HepG2 (cell line): Measurements from ENCODE around the gene TFEB. TPM values are rescaled to one million over a fixed set of nuclear protein-coding genes. Genes with fewer than 3 reads are reported as not detected.
A peak's percentile ranks its signal among the peaks of the same experiment; 100 is the strongest.

Experiments
- ADNP ChIP-seq: sonication (generic); formaldehyde crosslinking; IDR thresholded peaks from 2 replicates; pipeline ENCODE4 v1.4.0; 2020; ENCODE audit warnings: missing genetic modification reagents
- CBFB ChIP-seq: sonication (generic); formaldehyde crosslinking; IDR thresholded peaks from 2 replicates; pipeline ENCODE4 v1.4.0; 2020; ENCODE audit warnings: missing genetic modification reagents
- CC2D1A ChIP-seq: sonication (generic); formaldehyde crosslinking; IDR thresholded peaks from 2 replicates; pipeline ENCODE4 v1.8.1; 2023; ENCODE audit warnings: mild to moderate bottlenecking, missing genetic modification reagents
- CCAR2 ChIP-seq: fragments of 200-400 bp; formaldehyde crosslinking; optimal IDR thresholded peaks from 2 replicates; pipeline ENCODE3; 2018; ENCODE audit warnings: low read depth, mild to moderate bottlenecking, low read length, moderate library complexity
- DNMT3B ChIP-seq: conservative IDR thresholded peaks from 2 replicates; pipeline ENCODE4 v1.6.1; 2016; ENCODE audit warnings: missing biosample characterization, control low read depth
- FOXK1 ChIP-seq: sonication (generic); formaldehyde crosslinking; IDR thresholded peaks from 2 replicates; pipeline ENCODE4 v1.4.0; 2020; ENCODE audit warnings: low read depth, missing genetic modification reagents, borderline replicate concordance
- HMG20B ChIP-seq: conservative IDR thresholded peaks from 2 replicates; pipeline ENCODE4 v1.6.1; 2016; ENCODE audit warnings: missing genetic modification reagents, missing compliant biosample characterization
- HMGXB4 ChIP-seq, 2 experiments: sonication (generic) in 1 of 2; formaldehyde crosslinking in 1 of 2; IDR thresholded peaks; 2 replicates each; pipeline versions ENCODE4 v1.4.0 to v1.6.1; 2018 to 2020; ENCODE audit warnings: missing genetic modification reagents in 2 of 2, borderline replicate concordance in 1 of 2, low read depth in 1 of 2, mild to moderate bottlenecking in 1 of 2, missing biosample characterization in 1 of 2
- HOMEZ ChIP-seq: IDR thresholded peaks from 2 replicates; pipeline ENCODE4 v1.6.1; 2016; ENCODE audit warnings: low read depth
- IKZF1 ChIP-seq: fragments of 450-650 bp; IDR thresholded peaks from 2 replicates; pipeline ENCODE4 v1.7.1; 2016
- MLLT10 ChIP-seq: sonication (generic); formaldehyde crosslinking; IDR thresholded peaks from 2 replicates; pipeline ENCODE4 v1.4.0; 2020; ENCODE audit warnings: missing genetic modification reagents
- SETDB1 ChIP-seq: sonication (generic); formaldehyde crosslinking; IDR thresholded peaks from 2 replicates; pipeline ENCODE4 v1.5.1; 2020; ENCODE audit warnings: missing genetic modification reagents, mild to moderate bottlenecking, borderline replicate concordance
- ZBTB42 ChIP-seq: sonication (generic); formaldehyde crosslinking; IDR thresholded peaks from 2 replicates; pipeline ENCODE4 v1.5.0; 2020; ENCODE audit warnings: mild to moderate bottlenecking, missing genetic modification reagents
- ZNF607 ChIP-seq: sonication (generic); formaldehyde crosslinking; IDR thresholded peaks from 2 replicates; pipeline ENCODE4 v1.5.1; 2020; ENCODE audit warnings: missing genetic modification reagents, mild to moderate bottlenecking, borderline replicate concordance
- ZNF678 ChIP-seq: sonication (generic); formaldehyde crosslinking; IDR thresholded peaks from 2 replicates; pipeline ENCODE4 v1.4.0; 2020; ENCODE audit warnings: mild to moderate bottlenecking, missing genetic modification reagents
- ZNF720 ChIP-seq: sonication (generic); formaldehyde crosslinking; IDR thresholded peaks from 2 replicates; pipeline ENCODE4 v1.4.0; 2020; ENCODE audit warnings: missing genetic modification reagents
- polyA plus RNA-seq, 8 experiments: library from polyadenylated mRNA; depleted of rRNA in 3 of 8; stranded (reverse) in 7 of 8; unstranded in 1 of 8; fragments of >200 nt; fragmentation: Illumina TruSeq in 4 of 8; extraction: Trizol in 4 of 8; gene quantifications; 2 replicates each; pipeline versions ENCODE4 v1.2.1 to v1.2.3, GENCODE V29; 2011 to 2016; ENCODE audit warnings: low read depth in 4 of 8, missing spikeins in 1 of 8, mixed read lengths in 1 of 8; ENCODE audit not compliant: insufficient read depth in 1 of 8
- total RNA-seq, 5 experiments: library from RNA; depleted of rRNA; stranded (reverse); fragments of >200 nt; fragmentation: Illumina TruSeq; extraction: Trizol; gene quantifications; 2 replicates each; pipeline ENCODE4 v1.2.3, GENCODE V29; 2016; ENCODE audit warnings: low read depth in 1 of 5
- TF ChIP-seq, protein P1 (sequence below): sonication (generic); formaldehyde crosslinking; IDR thresholded peaks from 2 replicates; pipeline ENCODE4 v1.4.0; 2020; ENCODE audit warnings: missing genetic modification reagents, borderline replicate concordance
- TF ChIP-seq, protein P2 (sequence below): IDR thresholded peaks from 2 replicates; pipeline ENCODE4 v1.6.1; 2016; ENCODE audit warnings: missing biosample characterization, missing genetic modification reagents, low read depth
- TF ChIP-seq, protein P3 (sequence below): sonication (generic); formaldehyde crosslinking; IDR thresholded peaks from 2 replicates; pipeline ENCODE4 v1.5.0; 2020; ENCODE audit warnings: mild to moderate bottlenecking, missing genetic modification reagents

TFEB gene
- total and polyA plus RNA-seq, 2 of the 13 experiments (the other 11 are each of a cell fraction or from before 2014, with no cell fraction given) = 13.3 to 18.7 TPM

GRCh38 chr6:41734666-41735426 lies 562 bp downstream of the TFEB start (continued):
- TF ChIP-seq CC2D1A (CRISPR knock-in tag) (no peak), ZBTB42 (CRISPR knock-in tag) (no peak), HMGXB4 (CRISPR knock-in tag; IDR thresholded peaks at IDR 0.05; ENCODE audit: borderline replicate concordance in 1 of 2, low read depth in 1 of 2) (peak in 1 of 2 experiments; percentile 2; a peak in 1 of 4 replicates), MLLT10 (CRISPR knock-in tag) (no peak), CBFB (no peak; the same call in 1 of the 2 replicates), ZNF720 (CRISPR knock-in tag) (no peak), SETDB1 (no peak), HOMEZ (CRISPR knock-in tag) (no peak), ZNF607 (no peak), CCAR2 (no peak), DNMT3B (CRISPR knock-in tag) (no peak; the same call in 1 of the 2 replicates), FOXK1 (no peak), IKZF1 (no peak), ADNP (CRISPR knock-in tag) (no peak), ZNF678 (no peak), HMG20B (CRISPR knock-in tag) (no peak)
- TF ChIP-seq, protein P1, sequence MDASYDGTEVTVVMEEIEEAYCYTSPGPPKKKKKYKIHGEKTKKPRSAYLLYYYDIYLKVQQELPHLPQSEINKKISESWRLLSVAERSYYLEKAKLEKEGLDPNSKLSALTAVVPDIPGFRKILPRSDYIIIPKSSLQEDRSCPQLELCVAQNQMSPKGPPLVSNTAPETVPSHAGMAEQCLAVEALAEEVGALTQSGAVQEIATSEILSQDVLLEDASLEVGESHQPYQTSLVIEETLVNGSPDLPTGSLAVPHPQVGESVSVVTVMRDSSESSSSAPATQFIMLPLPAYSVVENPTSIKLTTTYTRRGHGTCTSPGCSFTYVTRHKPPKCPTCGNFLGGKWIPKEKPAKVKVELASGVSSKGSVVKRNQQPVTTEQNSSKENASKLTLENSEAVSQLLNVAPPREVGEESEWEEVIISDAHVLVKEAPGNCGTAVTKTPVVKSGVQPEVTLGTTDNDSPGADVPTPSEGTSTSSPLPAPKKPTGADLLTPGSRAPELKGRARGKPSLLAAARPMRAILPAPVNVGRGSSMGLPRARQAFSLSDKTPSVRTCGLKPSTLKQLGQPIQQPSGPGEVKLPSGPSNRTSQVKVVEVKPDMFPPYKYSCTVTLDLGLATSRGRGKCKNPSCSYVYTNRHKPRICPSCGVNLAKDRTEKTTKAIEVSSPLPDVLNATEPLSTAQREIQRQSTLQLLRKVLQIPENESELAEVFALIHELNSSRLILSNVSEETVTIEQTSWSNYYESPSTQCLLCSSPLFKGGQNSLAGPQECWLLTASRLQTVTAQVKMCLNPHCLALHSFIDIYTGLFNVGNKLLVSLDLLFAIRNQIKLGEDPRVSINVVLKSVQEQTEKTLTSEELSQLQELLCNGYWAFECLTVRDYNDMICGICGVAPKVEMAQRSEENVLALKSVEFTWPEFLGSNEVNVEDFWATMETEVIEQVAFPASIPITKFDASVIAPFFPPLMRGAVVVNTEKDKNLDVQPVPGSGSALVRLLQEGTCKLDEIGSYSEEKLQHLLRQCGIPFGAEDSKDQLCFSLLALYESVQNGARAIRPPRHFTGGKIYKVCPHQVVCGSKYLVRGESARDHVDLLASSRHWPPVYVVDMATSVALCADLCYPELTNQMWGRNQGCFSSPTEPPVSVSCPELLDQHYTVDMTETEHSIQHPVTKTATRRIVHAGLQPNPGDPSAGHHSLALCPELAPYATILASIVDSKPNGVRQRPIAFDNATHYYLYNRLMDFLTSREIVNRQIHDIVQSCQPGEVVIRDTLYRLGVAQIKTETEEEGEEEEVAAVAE (CRISPR knock-in tag) = 0 out of 2 replicates have a peak, but pooled peaks have one; percentile 34
- TF ChIP-seq, protein P2, sequence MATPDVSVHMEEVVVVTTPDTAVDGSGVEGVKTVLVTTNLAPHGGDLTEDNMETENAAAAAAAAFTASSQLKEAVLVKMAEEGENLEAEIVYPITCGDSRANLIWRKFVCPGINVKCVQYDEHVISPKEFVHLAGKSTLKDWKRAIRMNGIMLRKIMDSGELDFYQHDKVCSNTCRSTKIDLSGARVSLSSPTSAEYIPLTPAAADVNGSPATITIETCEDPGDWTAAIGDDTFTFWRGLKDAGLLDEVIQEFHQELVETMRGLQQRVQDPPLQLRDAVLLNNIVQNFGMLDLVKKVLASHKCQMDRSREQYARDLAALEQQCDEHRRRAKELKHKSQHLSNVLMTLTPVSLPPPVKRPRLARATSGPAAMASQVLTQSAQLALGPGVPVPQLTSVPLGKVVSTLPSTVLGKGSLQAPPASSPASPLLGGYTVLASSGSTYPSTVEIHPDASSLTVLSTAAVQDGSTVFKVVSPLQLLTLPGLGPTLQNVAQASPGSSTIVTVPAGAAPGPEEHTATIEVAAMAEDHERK = no peak
- TF ChIP-seq, protein P3, sequence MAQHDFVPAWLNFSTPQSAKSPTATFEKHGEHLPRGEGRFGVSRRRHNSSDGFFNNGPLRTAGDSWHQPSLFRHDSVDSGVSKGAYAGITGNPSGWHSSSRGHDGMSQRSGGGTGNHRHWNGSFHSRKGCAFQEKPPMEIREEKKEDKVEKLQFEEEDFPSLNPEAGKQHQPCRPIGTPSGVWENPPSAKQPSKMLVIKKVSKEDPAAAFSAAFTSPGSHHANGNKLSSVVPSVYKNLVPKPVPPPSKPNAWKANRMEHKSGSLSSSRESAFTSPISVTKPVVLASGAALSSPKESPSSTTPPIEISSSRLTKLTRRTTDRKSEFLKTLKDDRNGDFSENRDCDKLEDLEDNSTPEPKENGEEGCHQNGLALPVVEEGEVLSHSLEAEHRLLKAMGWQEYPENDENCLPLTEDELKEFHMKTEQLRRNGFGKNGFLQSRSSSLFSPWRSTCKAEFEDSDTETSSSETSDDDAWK (CRISPR knock-in tag) = no peak
